ENCODE results near the gene VSTM2L.

Gene VSTM2L

GRCh38 chr20:37968841-37969401 is 66.0 kb downstream of the VSTM2L start:
- no peak for DNase-seq (ENCODE audit: low read depth in 2 of 2)

GRCh38 chr20:37969949-37970855 is 67.3 kb downstream of the VSTM2L start:
- DNase-seq (ENCODE audit: low read depth in 2 of 2) = no peak

GRCh38 chr20:37970856-37971245 is 67.9 kb downstream of the VSTM2L start:
- no peak for DNase-seq (ENCODE audit: low read depth in 2 of 2)

GRCh38 chr20:37971561-37972127 is 68.7 kb downstream of the VSTM2L start:
- DNase-seq (ENCODE audit: low read depth in 2 of 2) = no peak

- DNase-seq (ENCODE audit: low read depth in 2 of 2) = no peak
Observed at GRCh38 chr20:37972256-37973058, 69.5 kb downstream of the VSTM2L start.

- no peak for DNase-seq (ENCODE audit: low read depth in 2 of 2)
Observed at GRCh38 chr20:37973059-37973910, 70.4 kb downstream of the VSTM2L start.

GRCh38 chr20:37976887-37977286 is 74.0 kb downstream of the VSTM2L start:
- DNase-seq (ENCODE audit: low read depth in 2 of 2) = no peak

GRCh38 chr20:37977338-37977737 is 74.4 kb downstream of the VSTM2L start:
- no peak for DNase-seq (ENCODE audit: low read depth in 2 of 2)

- DNase-seq (ENCODE audit: low read depth in 2 of 2) = no peak
Observed at GRCh38 chr20:37977786-37978185, 74.9 kb downstream of the VSTM2L start.

- no peak for DNase-seq (ENCODE audit: low read depth in 2 of 2)
Observed at GRCh38 chr20:37979021-37979985, 76.4 kb downstream of the VSTM2L start.

- DNase-seq (ENCODE audit: low read depth in 2 of 2) = no peak
Observed at GRCh38 chr20:37980383-37980782, 77.5 kb downstream of the VSTM2L start.

- no peak for DNase-seq (ENCODE audit: low read depth in 2 of 2)
Observed at GRCh38 chr20:37980876-37981275, 77.9 kb downstream of the VSTM2L start.

- DNase-seq (ENCODE audit: low read depth in 2 of 2) = no peak
Observed at GRCh38 chr20:37981568-37981967, 78.6 kb downstream of the VSTM2L start.

GRCh38 chr20:37983286-37983685 is 80.4 kb downstream of the VSTM2L start:
- no peak for DNase-seq (ENCODE audit: low read depth in 2 of 2)

GRCh38 chr20:37984018-37984785 is 81.3 kb downstream of the VSTM2L start:
- DNase-seq (ENCODE audit: low read depth in 2 of 2) = no peak

- no peak for DNase-seq (ENCODE audit: low read depth in 2 of 2)
Observed at GRCh38 chr20:37986044-37986858, 83.3 kb downstream of the VSTM2L start.

GRCh38 chr20:37986873-37987601 is 84.1 kb downstream of the VSTM2L start:
- no peak for DNase-seq (ENCODE audit: low read depth in 2 of 2)
